ENCODE measurements around the gene TRMT2A. TPM values are rescaled to one million over a fixed set of nuclear protein-coding genes. Genes with fewer than 3 reads are reported as not detected.

TRMT2A gene
- total and polyA plus RNA-seq, 8 donors: 23.8 to 120 (median 34.1) TPM

DNA sequence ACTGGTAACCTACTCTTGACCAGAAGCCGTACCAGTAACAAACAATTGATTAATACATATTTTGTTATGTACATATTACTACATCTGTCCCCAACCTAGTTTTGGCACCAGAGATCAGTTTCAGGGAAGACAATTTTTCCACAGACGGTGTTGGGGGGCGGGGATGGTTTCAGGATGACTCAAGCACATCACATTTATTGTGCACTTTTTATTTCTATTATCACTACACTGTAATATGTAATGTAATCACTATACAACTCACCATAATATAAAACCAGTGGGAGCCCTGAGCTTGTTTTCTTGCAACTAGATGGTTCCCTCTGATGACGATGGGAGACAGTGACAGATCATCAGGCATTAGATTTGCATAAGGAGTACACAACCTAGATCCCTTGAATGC is 21.5 kb downstream of the TRMT2A start:
- FAIRE-seq (no peak), ATAC-seq (no peak), DNase-seq (no peak)
- 96 to 97% methylated on average over 4 of the region's 4 CpGs for WGBS, 2 donors
- intact Hi-C loops (cut with DNase I): no loop called here
- H3K9me3 ChIP-seq: no peaks in the 10 kb centered on the region
- H3K27ac ChIP-seq: no peak overlapping the region
- H3K4me1 ChIP-seq: no peaks in the 10 kb centered on the region
- H3K27me3 ChIP-seq: no peaks in the 10 kb centered on the region
- peaks cover 4 to 63% (median 42%) of the 10 kb centered on the region in 3 donors for H3K36me3 ChIP-seq
- TF ChIP-seq, protein P1, sequence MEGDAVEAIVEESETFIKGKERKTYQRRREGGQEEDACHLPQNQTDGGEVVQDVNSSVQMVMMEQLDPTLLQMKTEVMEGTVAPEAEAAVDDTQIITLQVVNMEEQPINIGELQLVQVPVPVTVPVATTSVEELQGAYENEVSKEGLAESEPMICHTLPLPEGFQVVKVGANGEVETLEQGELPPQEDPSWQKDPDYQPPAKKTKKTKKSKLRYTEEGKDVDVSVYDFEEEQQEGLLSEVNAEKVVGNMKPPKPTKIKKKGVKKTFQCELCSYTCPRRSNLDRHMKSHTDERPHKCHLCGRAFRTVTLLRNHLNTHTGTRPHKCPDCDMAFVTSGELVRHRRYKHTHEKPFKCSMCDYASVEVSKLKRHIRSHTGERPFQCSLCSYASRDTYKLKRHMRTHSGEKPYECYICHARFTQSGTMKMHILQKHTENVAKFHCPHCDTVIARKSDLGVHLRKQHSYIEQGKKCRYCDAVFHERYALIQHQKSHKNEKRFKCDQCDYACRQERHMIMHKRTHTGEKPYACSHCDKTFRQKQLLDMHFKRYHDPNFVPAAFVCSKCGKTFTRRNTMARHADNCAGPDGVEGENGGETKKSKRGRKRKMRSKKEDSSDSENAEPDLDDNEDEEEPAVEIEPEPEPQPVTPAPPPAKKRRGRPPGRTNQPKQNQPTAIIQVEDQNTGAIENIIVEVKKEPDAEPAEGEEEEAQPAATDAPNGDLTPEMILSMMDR (IDR thresholded peaks at IDR 0.05): no peak
- no peak overlapping the region for H3K4me3 ChIP-seq

DNA sequence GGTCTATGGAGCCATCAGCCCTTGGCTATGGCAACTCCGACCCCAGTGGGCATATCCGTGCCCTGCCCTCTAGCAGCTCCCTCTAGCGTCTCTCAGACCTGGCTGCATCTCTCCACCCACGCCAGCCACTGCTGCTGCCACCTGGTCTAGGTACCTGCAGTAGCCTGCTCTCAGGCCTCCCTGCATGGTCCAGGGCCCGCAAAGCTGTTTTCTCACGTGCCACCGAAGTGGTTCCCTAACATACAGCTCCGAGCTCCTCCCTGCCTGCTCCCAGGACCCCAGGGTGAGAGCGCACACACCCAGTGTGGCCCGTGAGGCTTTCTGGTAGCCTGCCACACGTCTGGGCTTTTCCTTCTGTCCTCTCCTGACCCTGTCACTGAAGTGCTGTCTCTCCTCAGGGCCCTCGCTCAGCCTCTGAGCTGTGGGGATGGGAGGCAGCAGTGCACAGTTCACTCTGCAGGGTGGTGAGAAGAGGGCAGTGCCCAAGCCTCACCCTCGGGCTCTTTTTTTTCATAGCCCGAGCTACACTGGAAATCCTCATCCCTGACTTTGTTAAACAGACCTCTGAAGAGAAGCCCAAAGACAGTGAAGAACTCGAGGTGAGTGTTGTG is 22.7 kb downstream of the TRMT2A start:
- TF ChIP-seq, protein P1 (IDR thresholded peaks at IDR 0.05): no peak
- ATAC-seq: no peak
- 94 to 97% methylated on average over 15 of the region's 15 CpGs for WGBS, 2 donors
- H3K36me3 ChIP-seq: peaks cover 9 to 71% (median 50%) of the 10 kb centered on the region in 3 donors
- FAIRE-seq: no peak
- H3K27ac ChIP-seq: no peak overlapping the region
- H3K9me3 ChIP-seq: no peaks in the 10 kb centered on the region
- DNase-seq: peak in 1 of 6 donors; percentile 36
- H3K4me3 ChIP-seq: no peak overlapping the region
- no peaks in the 10 kb centered on the region for H3K4me1 ChIP-seq
- H3K27me3 ChIP-seq: no peaks in the 10 kb centered on the region
- intact Hi-C loops (cut with DNase I): no loop called here

DNA sequence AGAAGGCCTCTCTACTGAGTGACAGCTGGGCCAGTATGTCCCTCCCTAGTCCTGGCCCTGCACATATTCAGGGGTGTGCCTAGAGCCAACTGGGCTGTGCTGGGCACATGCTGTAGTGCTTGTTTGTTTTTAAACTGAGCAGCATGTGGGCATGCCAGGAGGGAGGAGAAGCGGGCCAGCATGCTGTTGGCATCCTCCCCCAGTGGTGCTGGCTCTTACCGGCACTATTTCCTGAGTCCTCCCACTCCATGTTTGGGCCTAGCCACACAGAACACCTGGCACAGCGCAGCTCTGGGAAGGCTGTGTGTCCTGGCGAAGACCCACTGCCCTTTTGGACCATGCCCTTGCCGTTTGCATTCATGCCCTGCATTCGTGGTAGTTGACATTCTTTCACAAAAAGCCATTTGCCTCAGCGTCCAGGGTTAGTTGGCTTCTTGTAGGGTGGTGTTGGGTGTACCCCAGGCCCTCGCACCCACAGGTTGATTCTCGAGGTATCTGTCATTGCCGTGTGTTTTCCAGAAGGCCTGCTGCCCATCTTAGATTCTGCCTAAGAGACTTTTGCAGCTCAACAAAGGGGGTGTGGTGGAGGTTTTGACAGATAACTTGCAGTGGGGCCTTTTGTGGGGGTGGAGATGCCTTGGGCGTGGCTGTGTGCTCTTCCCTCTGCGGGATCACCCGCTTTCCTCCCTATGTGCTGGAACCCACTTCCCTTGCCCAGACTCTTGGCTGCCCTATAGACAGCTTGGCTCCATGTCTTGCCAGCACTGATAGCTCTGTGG is 23.4 kb downstream of the TRMT2A start:
- peaks cover 9 to 78% (median 54%) of the 10 kb centered on the region in 3 donors for H3K36me3 ChIP-seq
- peak in 3 of 4 donors; percentile 26 to 75 (median 38) for ATAC-seq

DNA sequence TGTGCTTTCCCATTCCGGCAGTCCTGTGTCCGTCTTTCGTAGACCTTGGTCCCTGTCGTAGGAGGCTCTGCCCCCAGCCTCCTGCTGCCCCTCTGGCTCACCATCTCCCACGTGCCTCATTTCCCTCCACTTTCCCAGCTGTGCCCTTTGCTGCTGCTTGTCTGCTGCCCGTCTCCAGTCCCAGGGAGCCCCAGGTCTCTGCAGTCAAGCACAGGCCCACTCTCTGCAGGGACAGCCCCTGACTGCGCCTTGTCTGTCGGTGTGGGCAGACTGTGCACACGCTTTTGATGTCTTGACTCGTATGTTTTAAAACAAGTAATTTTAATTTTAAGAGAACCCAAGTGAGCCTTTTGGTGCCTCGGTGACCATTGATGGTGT is 24.6 kb downstream of the TRMT2A start:
- H3K9me3 ChIP-seq: no peaks in the 10 kb centered on the region
- no peak overlapping the region for H3K4me3 ChIP-seq
- H3K27ac ChIP-seq: no peak overlapping the region
- DNase-seq (no peak), FAIRE-seq (no peak), ATAC-seq (no peak)
- H3K4me1 ChIP-seq: no peaks in the 10 kb centered on the region
- TF ChIP-seq, protein P1 (IDR thresholded peaks at IDR 0.05): no peak
- intact Hi-C loops (cut with DNase I): no loop called here
- H3K36me3 ChIP-seq: peaks cover 13 to 89% (median 57%) of the 10 kb centered on the region in 3 donors
- WGBS, 2 donors: 91 to 94% methylated on average over 11 of the region's 11 CpGs
- H3K27me3 ChIP-seq: no peaks in the 10 kb centered on the region

More for the DNA sequence above, 23.4 kb downstream of the TRMT2A start:
- H3K27ac ChIP-seq: no peak overlapping the region
- H3K4me3 ChIP-seq: no peak overlapping the region
- H3K9me3 ChIP-seq: no peaks in the 10 kb centered on the region
- 87 to 90% methylated on average over 13 of the region's 13 CpGs for WGBS, 2 donors
- no peaks in the 10 kb centered on the region for H3K27me3 ChIP-seq
- DNase-seq: peak in 2 of 6 donors; percentile 70 to 83
- H3K4me1 ChIP-seq: no peaks in the 10 kb centered on the region
- FAIRE-seq: no peak
- intact Hi-C loops (cut with DNase I): no loop called here
- TF ChIP-seq, protein P1 (IDR thresholded peaks at IDR 0.05): no peak

All from pancreas (tissue), 10 donors.